Lower leg skin (tissue), 4 donors: ENCODE data around the gene OLFM2. TPM values are rescaled to one million over a fixed set of nuclear protein-coding genes. Genes with fewer than 3 reads are reported as not detected.
A peak's percentile ranks its signal among the peaks of the same experiment; 100 is the strongest.
"Not testable (repeated sequence)": the region's sequence is repeated elsewhere in the genome, so short reads cannot be mapped to it uniquely, and the experiment has no call there.

ENCODE experiments used
- DNase-seq, 2 donors: peaks; one replicate each; pipeline ENCODE4 v3.0.0-alpha.2; 2019; ENCODE audit warnings: low spot score in 2 of 2
- H3K4me3 ChIP-seq: fragments of 200-600 bp; sonication (generic); 2 replicates; pipeline ENCODE4 v1.5.1; 2017; ENCODE audit warnings: mild to moderate bottlenecking, low read depth; ENCODE audit not compliant: poor library complexity, severe bottlenecking
- CTCF ChIP-seq, 3 donors: fragments of 450-650 bp; IDR thresholded peaks; one replicate each; pipeline ENCODE4 v1.5.1; 2016; ENCODE audit warnings: antibody characterized with exemption in 3 of 3, mild to moderate bottlenecking in 3 of 3, moderate library complexity in 2 of 3
- POLR2A ChIP-seq, 2 donors: fragments of 450-650 bp; IDR thresholded peaks; one replicate each; pipeline ENCODE4 v1.6.1; 2016 to 2017; ENCODE audit warnings: antibody characterized with exemption in 2 of 2, mild to moderate bottlenecking in 1 of 2, moderate library complexity in 1 of 2
- WGBS, 2 donors: methylation state at CpG; one replicate each; pipeline ENCODE4 v1.1.5; 2018; 5-methylcytosine and 5-hydroxymethylcytosine counted together
- intact Hi-C: fragments of 100-400 bp; cut with DNase I; formaldehyde crosslinking; loops from one replicate; pipeline ENCODE4 v1.15.0; 2023; ENCODE audit warnings: low total_unique reads
- total RNA-seq, 4 donors: library from RNA; depleted of rRNA; stranded (reverse); fragments of >200 nt; gene quantifications; one replicate each; pipeline ENCODE4 v1.1.0, GENCODE V29; 2016

The OLFM2 gene
- total RNA-seq, 4 donors from 2014 or later = 94.8 to 157 (median 112) TPM

GRCh38 chr19:9823816-9824215 lies 112.5 kb downstream of the OLFM2 start:
- H3K4me3 ChIP-seq = no peak overlapping the region
- DNase-seq = no peak
- intact Hi-C loops = no loop called here
- no peak for TF ChIP-seq POLR2A (IDR thresholded peaks at IDR 0.05)
- no peak for TF ChIP-seq CTCF (IDR thresholded peaks at IDR 0.05)
- WGBS, 2 donors = 84 to 86% methylated on average over 5 of the region's 5 CpGs

- 94 to 95% methylated on average over 8 of the region's 8 CpGs for WGBS, 2 donors
- DNase-seq, H3K4me3 ChIP-seq, intact Hi-C loops: not testable (repeated sequence)
Measured at GRCh38 chr19:9820034-9820433, 116.3 kb downstream of the OLFM2 start.

GRCh38 chr19:9819596-9819909 lies 116.8 kb downstream of the OLFM2 start:
- no peak for TF ChIP-seq POLR2A (IDR thresholded peaks at IDR 0.05)
- TF ChIP-seq CTCF (IDR thresholded peaks at IDR 0.05) = no peak
- DNase-seq = no peak
- WGBS, 2 donors = 0% methylated on average over 19 to 21 of the region's 21 CpGs
- H3K4me3 ChIP-seq = no peak overlapping the region
- intact Hi-C loops = no loop called here

- 0 to 1% methylated on average over 73 to 82 of the region's 82 CpGs for WGBS, 2 donors
- peak within 1 kb of the TSS; percentile 71 for H3K4me3 ChIP-seq
- DNase-seq = peak; percentile 100
- TF ChIP-seq CTCF (IDR thresholded peaks at IDR 0.05) (no peak), POLR2A (IDR thresholded peaks at IDR 0.05) (peak in 1 of 2 donors; percentile 5)
- intact Hi-C loops = no loop called here
Measured at GRCh38 chr19:9818734-9819595, 117.3 kb downstream of the OLFM2 start, which contains the start of gene FBXL12. Gene FBXL12 (minus strand): TSS chr19:9819079. CDS start chr19:9818813, 266 bp downstream.

GRCh38 chr19:9818175-9818733 lies 118.1 kb downstream of the OLFM2 start:
- H3K4me3 ChIP-seq = peak overlapping the region; percentile 71
- TF ChIP-seq CTCF (IDR thresholded peaks at IDR 0.05) (no peak), POLR2A (IDR thresholded peaks at IDR 0.05) (no peak)
- DNase-seq = no peak
- WGBS, 2 donors = 3 to 4% methylated on average over 35 to 39 of the region's 39 CpGs
- intact Hi-C loops = no loop called here

- H3K4me3 ChIP-seq = no peak overlapping the region
- TF ChIP-seq CTCF (IDR thresholded peaks at IDR 0.05) = no peak
- TF ChIP-seq POLR2A (IDR thresholded peaks at IDR 0.05) = no peak
- no peak for DNase-seq
- intact Hi-C loops = no loop called here
- 96% methylated on average over 9 to 20 of the region's 21 CpGs for WGBS, 2 donors
Measured at GRCh38 chr19:9811139-9811538, 125.2 kb downstream of the OLFM2 start.
